T-helper 22 cell (primary cell): ENCODE results near the gene TRMT61A.
"Not testable (repeated sequence)": the region's sequence is repeated elsewhere in the genome, so short reads cannot be mapped to it uniquely, and the experiment has no call there.

ENCODE experiments used
- DNase-seq: peaks from one replicate; pipeline ENCODE4 v3.0.0-alpha.2; 2020; ENCODE audit warnings: low read depth

The TRMT61A gene

DNA sequence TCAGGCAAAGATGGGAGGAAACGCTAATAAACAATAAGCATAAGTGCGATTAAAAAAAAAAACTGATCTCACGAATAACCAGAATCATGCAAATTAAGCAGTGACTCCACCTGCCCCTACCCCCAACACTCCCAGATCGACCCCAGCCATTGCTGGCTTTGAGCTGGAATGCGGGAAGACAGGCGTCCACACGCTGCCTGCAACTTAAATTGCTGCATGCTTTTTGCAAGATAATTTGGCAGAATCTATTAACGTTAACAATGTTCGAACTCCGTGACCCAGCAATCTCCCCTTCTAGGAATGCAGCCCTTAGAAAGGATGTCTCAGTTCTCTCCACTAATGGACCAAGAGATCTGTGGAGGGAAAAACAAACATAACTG is 5.4 kb upstream of the TRMT61A start:
- no peak for DNase-seq

DNA sequence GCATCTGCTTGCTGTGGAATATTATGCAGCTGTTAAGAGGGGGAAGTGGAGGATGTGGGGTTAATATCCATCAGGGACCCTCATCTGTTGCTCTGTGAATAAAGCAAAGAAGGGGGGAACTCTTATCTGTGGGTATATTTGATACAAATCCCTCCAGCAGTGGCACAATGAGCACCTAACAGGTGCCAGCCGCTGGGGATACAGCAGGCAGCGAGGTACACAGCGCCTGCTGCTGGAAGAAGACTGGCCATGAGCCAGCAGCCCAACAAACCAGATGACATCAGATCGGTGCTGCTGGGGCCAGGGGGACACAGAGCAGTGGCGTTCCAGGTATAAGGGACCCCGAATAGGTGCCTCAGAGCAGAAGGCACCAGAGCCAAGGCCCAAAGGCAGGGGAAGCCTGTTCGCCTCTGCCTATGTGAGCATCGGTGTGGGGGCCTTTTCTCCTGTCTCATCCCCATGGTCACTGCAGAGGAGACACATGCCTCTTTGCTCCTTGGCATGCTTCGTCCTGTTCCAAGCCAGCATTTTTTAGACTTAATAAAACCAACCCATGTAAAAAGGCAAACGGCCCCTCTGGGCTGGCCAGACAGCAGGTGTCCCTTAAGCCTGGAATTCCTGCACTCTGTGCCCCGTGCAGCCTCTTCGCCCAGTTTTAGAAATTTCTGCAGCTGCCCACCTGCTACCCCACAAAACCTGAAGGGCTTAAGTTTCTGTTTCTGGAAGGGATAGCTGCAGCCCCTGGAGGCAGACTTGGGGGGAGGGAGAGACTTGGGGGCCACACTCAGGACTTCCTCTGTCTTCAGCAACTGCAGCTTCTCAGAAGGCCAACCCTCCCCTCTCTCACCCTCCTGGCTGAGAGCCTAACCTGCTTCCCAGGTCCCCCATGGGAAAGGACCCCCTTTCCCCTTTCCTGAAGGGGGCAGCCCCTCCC is 4.7 kb upstream of the TRMT61A start:
- no peak for DNase-seq

DNA sequence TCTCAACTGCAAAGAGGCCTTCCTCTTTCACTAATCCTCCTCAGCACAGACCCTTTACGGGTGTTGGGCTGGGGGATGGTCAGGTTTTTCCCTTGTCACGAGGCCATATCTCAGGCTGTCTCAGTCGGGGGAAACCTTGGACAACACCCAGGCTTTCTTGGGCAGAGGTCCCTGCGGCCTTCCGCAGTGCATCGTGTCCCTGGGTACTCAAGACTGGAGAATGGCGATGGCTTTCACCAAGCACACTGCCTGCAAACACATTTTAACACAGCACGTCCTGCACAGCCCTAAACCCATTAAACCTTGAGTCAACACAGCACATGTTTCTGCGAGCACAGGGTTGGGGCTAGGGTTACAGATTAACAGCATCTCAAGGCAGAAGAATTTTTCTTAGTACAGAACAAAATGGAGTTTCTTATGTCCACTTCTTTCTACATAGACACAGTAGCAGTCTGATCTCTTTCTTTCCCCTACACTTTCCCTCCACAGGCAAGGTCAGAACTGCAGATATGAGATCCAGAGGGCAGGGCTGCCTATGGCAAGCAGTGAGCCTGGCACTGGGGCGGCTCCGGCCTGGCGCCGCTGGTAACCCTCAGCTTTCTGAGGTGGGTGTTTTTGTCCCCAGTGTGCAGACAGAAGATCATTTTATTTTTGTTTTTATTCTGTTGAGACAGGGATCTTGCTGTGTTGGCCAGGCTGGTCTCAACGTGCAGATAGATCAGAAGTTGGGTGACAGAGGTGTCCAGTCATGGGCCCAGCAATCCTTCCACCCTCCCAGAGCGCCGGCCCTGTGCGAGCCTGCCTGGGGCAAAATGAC is 3.4 kb upstream of the TRMT61A start:
- DNase-seq = not testable (repeated sequence)

DNA sequence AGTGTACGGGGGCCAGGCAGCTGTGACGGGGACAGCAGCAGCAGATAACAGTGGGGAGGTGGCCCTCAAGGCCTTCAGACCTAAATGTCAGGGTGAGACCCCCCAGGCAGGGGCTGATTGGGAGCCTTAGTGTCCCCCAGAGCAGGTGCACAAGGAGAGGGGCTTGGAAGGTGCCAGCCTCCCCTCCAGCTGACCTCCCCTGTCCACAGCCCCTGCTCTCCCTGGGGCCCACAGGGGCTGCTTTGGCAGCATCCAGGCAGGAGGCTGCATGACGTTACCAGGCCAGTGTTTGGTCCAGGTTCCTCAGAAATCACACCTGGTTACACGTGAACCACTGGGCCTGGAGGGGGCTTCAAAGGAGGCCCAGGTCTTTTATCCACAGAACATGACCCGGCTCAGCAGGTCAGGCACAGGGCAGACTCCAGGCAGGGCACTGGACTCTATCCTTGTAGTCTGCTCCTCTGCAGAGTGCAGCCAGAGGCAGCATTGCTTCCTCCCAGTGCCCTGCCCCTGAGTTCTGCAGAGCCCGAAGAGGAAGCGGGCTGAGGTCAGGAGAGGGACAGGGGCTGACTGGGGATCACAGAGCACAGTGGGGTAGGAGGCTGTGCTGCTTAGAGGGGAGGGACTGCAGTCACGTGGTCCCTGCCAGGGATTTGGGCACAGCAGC is 2.6 kb upstream of the TRMT61A start:
- no peak for DNase-seq

DNA sequence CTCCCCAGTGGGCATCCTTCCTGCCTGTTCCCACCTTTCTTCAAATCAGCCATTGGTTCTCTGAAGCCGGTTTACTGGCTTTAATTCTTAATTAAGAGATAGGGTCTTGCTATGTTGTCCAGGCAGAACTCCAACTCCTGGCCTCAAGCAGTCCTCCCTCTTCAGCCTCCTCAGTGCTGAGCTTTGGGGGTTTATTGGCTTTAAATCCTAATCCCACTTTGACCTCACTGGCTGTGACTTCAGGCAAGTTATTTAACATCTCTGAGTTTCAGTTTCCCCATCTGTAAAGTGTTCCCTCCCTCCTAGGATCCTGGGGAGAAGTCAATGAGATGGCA is 2.1 kb upstream of the TRMT61A start:
- DNase-seq = no peak

DNA sequence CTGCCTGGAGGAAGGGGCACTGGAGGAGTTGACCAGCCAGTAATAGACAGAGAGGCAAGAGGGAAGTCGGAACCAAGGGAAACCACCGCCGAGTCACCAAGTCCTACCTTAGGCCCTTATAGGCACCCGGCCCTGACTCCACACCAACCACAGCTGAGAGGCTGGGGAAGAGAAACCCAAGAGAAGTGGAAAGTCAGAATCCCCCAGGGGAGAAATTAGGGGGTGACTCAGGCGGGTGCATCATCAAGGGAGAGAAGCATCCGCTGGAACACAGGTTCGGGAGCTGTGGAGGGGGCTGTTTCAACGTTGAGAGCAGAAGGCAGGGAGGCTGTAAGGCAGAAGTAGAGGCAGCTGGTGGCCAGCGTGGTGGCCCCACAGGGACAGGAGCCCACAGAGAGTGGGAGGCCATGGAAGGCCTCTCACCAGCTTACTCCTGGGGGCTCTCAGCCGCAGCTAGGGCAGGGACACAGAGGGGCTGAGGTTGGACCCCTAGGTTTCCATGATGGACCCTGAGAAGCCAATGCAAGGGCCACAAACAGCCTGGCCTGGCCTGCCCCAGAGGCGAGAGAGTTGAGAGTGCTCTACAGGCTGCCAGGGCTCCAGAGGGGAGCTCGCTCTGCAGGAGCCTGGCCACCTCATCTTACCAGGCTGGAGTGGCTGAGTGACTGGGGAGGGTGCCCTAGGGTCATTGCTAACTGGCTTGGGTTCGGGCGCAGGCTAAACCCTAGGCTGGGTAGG is 1.4 kb upstream of the TRMT61A start:
- DNase-seq = no peak

DNA sequence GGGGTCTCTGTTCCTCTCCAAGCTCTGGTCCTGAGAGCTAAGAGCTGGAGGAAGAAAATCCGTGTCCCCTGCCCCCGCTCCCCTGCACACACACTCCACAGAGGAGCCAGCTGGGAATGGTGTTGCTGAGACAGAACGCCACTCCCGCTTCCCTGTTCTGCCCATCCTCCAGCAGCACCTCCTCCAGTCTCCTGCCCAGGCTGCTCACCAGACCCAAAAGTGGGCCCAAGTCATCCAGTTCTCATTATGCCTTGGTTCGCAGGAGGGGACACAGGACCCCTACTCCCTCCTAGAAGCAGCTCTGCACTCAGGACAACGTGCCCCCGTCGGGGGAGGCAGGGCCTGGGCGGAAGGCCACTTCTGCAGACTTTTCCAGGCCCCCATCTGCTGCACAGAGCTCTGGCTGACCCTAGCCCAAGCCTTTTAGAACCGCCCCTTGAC is 830 bp upstream of the TRMT61A start:
- no peak for DNase-seq

DNA sequence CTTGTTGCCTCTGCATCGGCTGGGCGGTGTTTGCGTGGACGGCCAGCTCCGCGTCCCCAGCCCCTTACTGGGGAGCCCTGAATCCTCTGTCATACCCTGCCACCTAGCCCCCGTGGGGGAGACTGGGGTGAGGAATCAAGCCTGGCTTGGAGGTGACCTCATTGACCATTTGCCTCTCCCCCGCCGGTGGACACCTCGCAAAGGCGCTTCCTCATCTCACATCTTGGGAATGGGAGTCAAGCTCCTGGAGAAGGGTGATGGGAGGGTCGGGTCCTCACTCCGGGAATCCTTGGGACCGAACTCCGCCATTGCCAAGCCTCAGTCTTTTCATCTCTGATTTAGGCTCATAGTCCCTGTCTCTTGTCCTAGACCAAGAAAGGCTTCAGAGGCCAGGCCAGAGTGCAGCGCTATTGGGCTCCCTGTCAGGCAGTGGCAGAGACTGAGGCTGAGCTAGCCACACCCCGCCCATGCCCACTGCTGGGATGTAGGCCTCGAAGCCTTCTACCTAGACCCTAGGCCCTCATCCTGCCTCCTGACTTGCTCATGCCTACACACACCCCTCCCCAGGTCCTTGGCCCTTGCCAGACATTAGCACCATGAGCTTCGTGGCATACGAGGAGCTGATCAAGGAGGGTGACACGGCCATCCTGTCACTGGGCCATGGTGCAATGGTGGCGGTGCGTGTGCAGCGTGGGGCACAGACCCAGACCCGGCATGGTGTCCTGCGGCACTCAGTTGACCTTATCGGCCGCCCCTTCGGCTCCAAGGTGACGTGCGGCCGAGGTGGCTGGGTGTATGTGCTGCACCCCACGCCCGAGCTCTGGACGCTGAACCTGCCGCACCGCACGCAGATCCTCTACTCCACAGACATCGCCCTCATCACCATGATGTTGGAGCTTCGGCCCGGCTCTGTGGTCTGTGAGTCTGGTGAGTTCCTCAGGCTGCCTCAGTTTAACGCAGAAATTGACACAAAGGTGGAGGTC is 678 bp downstream of the TRMT61A start:
- no peak for DNase-seq

DNA sequence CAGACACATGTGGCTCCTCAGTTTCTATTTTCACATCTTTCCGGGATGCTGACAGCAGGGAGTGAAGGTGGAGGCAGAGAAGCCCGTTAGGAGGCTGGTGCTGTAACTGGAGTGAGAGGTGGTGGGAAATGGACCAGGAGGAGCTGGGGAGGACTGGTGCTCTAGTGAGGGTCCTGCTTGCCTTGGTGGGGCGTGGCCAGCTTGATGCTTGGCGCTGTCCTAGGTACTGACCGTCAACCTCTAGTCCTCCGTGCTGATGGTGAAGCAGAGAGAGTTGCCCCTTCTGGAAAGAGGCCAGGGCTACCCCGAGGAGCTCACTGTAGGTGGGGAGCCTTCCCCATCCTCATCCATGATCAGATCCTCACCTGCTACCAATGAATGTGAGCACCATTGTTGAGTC is 1.4 kb downstream of the TRMT61A start:
- no peak for DNase-seq

DNA sequence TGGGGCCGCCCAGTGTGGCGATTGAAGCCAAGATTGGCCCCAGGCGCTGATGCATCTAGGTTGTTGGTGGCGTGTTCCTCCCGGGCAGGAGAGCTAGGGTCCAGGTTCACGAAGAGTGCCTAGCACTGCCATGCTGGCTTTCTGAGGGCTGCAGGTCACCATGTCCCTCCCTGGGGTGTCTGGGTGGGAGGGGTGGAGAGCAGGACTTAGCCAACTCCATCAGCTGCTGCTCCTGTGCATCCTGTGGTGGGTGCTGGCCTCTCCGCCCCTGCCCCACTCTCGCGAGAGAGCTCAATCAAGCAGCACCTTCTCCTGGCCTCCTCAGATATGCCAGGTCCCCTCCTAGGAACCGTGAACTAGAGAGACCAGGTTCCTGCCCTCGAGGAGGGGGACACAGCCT is 1.8 kb downstream of the TRMT61A start:
- no peak for DNase-seq

DNA sequence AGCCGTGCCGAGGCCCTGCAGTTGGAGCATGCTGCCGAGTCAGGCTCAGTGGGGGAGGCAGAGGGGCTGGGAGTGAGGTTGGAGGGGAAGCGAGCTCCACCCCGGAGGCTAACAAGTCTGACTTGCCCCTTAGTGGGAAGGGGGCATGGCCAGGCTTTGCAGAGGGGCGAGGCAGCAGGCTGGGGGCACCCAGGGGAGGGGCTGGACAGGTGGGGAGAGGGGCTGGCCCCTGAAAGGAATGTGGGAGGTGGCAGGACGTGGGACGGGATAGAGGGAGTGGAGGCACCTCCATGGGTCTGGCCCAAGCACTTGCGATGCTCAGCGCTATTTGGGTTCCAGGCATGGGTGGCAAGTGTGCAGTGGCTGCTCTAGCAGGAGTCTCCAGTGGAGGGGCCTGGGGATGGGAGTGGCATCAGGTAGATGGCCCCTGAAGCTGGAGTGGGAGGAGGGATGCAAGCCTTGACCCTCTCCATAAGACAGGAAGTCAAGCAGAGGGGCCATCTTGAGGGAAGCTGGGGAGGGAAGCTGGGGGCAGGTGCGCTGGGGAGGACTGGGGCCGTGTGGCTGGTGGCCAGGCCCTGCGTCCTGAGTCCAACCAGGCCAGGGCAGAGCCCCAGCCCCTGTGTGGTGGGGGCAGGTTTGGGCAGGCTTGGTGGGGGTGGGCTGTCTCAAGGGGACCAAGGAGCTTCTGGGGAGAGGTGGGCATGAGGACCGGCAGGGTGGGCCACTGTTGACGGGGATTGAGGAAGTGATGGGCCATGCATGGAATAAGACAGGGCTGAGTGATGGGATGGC is 2.6 kb downstream of the TRMT61A start:
- DNase-seq = no peak

DNA sequence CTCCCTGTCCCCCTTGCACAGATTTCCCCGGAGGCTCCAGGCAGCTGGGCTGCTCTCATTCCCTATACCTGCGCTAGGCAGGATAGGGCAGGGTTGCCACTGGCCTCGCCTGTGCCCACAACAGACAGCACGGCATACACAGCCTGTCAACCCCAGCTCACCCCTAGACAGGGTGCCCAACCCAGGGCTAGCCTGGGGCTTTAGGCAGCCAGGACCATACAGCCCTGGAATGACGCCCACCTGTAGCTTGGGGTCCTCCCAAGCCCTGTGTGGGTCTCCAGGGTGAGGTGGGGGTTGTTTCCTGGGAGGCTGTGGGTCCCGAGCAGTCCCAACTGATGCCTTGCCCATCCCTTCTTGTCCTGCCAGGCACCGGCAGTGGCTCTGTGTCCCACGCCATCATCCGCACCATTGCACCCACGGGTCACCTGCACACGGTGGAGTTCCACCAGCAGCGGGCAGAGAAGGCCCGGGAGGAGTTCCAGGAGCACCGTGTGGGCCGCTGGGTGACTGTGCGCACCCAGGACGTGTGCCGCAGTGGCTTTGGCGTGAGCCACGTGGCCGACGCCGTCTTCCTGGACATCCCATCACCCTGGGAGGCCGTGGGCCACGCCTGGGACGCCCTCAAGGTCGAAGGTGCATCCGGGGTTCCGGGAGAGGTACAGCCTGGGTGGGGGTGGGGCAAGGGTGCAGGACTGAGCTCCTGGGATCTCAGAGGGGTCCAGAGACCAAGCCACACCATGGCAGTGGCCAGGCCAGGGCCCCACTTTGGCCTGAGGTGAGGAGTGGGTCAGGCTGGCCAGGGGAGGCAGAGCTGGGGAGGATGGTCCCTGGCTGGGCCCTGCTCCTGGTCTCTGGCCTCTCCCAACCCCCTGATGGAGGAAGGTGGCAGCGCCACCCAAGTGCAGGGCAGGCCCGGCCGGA is 3.5 kb downstream of the TRMT61A start:
- DNase-seq = no peak

DNA sequence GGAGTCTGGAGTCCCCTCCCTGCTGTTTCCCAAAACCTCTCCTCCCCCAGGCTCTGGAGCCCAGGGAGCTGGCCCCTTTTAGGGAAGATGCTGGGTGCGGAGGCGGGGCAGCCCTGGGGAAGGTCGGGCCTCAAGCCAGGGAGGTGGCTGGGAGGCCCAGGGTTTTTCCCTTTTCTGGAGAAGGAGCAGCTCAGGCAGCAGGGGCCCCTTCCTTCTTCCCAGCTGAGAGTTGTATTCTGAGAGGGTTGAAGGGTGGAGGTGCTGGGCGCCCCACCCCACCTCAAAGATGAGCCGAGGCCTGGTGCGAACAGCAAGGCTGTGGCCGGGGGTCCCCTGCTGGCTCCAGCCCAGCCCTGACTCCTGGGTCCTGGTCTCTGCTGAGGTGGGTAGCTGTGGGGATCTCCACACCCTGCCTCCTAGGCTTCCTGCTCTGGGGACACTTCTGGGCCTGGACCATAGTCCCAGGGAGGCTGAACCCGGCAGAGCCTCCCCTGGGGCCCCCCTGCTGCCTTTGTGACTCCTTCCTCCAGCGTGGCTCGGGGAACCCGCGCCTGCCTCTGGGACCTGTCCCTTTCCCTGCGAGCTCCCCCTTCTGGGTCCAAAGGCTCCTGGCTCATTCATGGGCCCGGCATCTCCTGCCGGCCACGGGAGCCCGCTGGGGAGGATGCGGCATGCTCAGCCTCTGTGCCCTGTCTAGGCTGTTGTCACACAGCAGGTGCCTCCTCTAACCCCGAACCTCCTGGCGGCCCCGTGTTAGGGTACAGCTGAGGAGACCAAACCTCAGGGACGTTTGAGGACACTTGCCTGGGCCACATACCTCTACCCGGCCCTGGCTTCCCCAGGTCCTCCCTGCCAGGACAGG is 4.4 kb downstream of the TRMT61A start:
- DNase-seq = no peak

DNA sequence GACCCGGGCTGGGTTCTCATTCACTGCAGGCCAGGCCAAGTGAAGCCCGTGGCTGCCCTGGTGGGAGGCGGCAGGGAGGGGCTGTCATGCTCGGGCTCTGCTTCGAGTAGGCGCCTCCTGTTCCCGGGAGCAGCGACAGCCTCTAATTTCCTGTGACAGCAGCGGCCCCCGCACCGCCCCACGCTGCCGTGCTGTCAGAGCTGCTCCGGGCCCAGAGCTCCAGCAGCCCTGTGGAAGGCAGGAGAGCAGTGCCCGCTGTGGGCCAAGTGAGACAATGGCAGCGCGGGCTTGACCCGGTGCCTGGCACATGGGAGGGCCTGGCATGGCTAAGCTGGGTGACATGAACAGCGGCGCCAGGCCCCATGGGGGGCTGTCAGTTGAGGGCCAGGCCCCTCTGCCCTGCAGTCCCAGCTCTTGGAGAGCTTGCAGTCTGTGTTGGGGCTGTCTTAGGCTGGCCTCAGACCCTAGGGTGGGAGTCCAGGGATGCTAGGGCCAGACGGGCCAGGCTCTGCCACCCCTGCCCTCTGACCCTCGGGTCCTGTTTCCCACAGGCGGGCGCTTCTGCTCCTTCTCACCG is 5.1 kb downstream of the TRMT61A start:
- DNase-seq = no peak

DNA sequence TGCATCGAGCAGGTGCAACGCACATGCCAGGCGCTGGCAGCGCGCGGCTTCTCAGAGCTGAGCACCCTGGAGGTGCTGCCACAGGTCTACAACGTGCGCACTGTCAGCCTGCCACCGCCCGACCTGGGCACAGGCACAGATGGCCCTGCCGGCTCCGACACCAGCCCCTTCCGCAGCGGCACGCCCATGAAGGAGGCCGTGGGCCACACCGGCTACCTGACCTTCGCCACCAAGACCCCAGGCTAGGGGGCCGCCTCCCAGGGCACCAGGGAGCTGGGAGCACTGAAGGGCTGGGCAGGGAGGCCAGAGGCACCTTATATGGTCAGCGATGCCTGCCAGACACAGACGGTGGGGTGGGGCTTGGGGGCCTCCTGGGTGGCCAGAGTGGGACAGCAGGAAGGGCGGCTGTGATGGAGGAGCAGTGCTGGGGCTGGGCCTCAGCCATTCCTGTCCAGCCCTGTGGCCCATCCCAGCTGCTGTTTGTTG is 5.6 kb downstream of the TRMT61A start:
- DNase-seq = no peak

DNA sequence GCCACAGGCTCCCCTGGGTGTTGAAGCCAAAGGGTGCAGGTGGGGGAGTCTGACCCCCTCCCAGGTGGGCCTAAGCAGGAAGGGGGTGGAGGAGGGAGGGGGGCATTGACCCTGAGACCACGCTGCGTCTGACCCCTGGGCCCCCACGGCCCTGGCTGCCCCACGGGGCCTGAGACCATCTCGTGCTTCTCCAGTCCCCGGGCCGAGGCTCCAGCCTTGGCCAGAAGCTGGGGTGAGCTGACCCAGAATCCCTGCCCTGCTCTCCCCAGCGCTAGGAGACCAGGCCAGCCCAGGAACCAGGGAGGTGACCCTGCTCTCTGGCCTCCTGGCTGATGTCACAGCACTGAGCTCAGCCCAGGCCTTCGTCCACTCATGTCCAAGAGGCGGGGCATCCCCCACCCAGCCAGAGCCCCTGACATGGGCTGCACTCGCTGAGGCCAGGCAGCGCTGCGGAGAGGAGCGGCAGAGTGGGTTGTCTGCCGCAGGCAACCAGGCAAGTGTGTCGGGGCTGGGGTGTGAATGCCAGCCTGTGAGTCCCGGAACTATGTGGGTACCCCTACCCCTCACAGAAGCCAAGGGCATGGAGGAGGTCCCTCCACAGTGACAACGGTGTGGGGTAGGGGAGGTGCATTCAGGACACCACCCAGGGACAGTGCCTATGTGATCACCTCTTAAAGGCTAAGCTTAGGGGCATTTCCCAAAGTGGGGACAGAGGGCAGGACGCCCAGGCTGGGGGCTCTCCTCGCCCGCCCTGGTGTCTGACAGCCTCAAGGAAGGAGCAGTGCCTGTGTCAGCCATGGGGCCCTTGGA is 6.3 kb downstream of the TRMT61A start:
- DNase-seq = no peak
